Endothelial cell of umbilical vein (primary cell): ENCODE measurements around the gene STK32C. TPM values are rescaled to one million over a fixed set of nuclear protein-coding genes. Genes with fewer than 3 reads are reported as not detected.

Source experiments
- BruUV-seq: library from RNA; stranded (reverse); fragments of 400-500 nt; replicated peaks from 2 replicates; lab custom pipeline; 2021; lab: Mats Ljungman, UMichigan
- CTCF ChIA-PET: fragments of 300-600, 350-600 bp; sonication (Branson Sonifier 250); formaldehyde crosslinking; loops from one replicate; lab custom pipeline; 2021; ENCODE audit warnings: antibody characterized with exemption, inconsistent platforms; lab: Charles Lee
- POLR2A ChIA-PET: fragments of 300-600, 350-600 bp; sonication (Branson Sonifier 250); formaldehyde crosslinking; loops from one replicate; lab custom pipeline; 2021; ENCODE audit warnings: antibody characterized with exemption, inconsistent platforms; lab: Charles Lee
- DNase-seq: peaks from one replicate; pipeline ENCODE4 v3.0.0-alpha.2; 2011; ENCODE audit warnings: low read depth, low spot score
- FAIRE-seq: peaks from 2 replicates; lab custom pipeline; 2011; peaks lifted over from hg19 to GRCh38; lab: Jason Lieb, UNC
- H2AFZ ChIP-seq: 2 replicates; pipeline ENCODE4 v1.6.0; 2012; ENCODE audit warnings: low read depth, low read length, control low read depth, inconsistent platforms
- H3K27ac ChIP-seq: 2 replicates; pipeline ENCODE4 v1.5.1; 2011; ENCODE audit warnings: low read depth, mild to moderate bottlenecking, control low read depth, low read length, moderate library complexity; ENCODE audit not compliant: insufficient read depth
- H3K27me3 ChIP-seq, 2 experiments: 2 replicates each; pipeline versions ENCODE4 v1.6.0 to v1.6.1; 2011; ENCODE audit warnings: low read length in 2 of 2, mixed read lengths in 1 of 2; ENCODE audit not compliant: control insufficient read depth in 2 of 2, insufficient read depth in 2 of 2
- H3K36me3 ChIP-seq, 2 experiments: 2 replicates in 1 of 2; 3 replicates in 1 of 2; pipeline ENCODE4 v1.5.1; 2011; ENCODE audit warnings: low read length in 2 of 2, mild to moderate bottlenecking in 1 of 2, moderate library complexity in 1 of 2; ENCODE audit not compliant: control insufficient read depth in 2 of 2, insufficient read depth in 2 of 2; ENCODE audit errors: extremely low read depth in 1 of 2
- H3K4me1 ChIP-seq: 3 replicates; pipeline ENCODE4 v1.5.1; 2011; ENCODE audit warnings: mild to moderate bottlenecking, low read length; ENCODE audit not compliant: control insufficient read depth, insufficient read depth; ENCODE audit errors: extremely low read depth
- H3K4me2 ChIP-seq: 2 replicates; pipeline ENCODE4 v1.6.1; 2011; ENCODE audit warnings: low read length, control low read depth, mixed read lengths; ENCODE audit not compliant: insufficient read depth
- H3K4me3 ChIP-seq, 3 experiments: fragments of 200-600 bp in 1 of 3; sonication (generic), shearing (Covaris generic) in 1 of 3; replicated peaks in 1 of 3; 2 replicates each; pipeline ENCODE4 v1.5.1; 2011 to 2016; ENCODE audit warnings: control low read depth in 3 of 3, low read length in 3 of 3, mild to moderate bottlenecking in 2 of 3, inconsistent platforms in 1 of 3, low read depth in 1 of 3, moderate library complexity in 1 of 3; ENCODE audit not compliant: insufficient read depth in 1 of 3
- H3K79me2 ChIP-seq: 2 replicates; pipeline ENCODE4 v1.6.0; 2012; ENCODE audit warnings: low read length, inconsistent platforms; ENCODE audit not compliant: control insufficient read depth, insufficient read depth
- H3K9ac ChIP-seq: replicated peaks from 2 replicates; pipeline ENCODE3; 2011; ENCODE audit warnings: low read length, control low read depth; ENCODE audit not compliant: insufficient read depth; ENCODE audit errors: extremely low read depth
- H3K9me1 ChIP-seq: replicated peaks from 3 replicates; pipeline ENCODE4 v1.6.0; 2011; ENCODE audit warnings: mild to moderate bottlenecking, low read length; ENCODE audit not compliant: control insufficient read depth, insufficient read depth; ENCODE audit errors: extremely low read depth
- H3K9me3 ChIP-seq: replicated peaks from 2 replicates; pipeline ENCODE4 v1.5.1; 2012; ENCODE audit warnings: low read length, inconsistent platforms; ENCODE audit not compliant: control insufficient read depth, insufficient read depth
- H4K20me1 ChIP-seq: replicated peaks from 2 replicates; pipeline ENCODE3; 2011; ENCODE audit warnings: mild to moderate bottlenecking, low read length; ENCODE audit not compliant: control insufficient read depth, insufficient read depth; ENCODE audit errors: extremely low read depth
- CTCF ChIP-seq, 2 donors: IDR thresholded peaks; 1 replicate in 1 of 2; 2 replicates in 1 of 2; pipeline ENCODE4 v1.5.1; 2011; ENCODE audit warnings: low read length in 2 of 2, mild to moderate bottlenecking in 2 of 2, moderate library complexity in 2 of 2, control low read depth in 1 of 2, inconsistent platforms in 1 of 2, low read depth in 1 of 2; ENCODE audit not compliant: insufficient read depth in 1 of 2; ENCODE audit errors: extremely low read depth in 1 of 2
- EZH2 ChIP-seq: IDR thresholded peaks from 2 replicates; pipeline ENCODE4 v1.6.1; 2012; ENCODE audit warnings: borderline replicate concordance, low read depth, mild to moderate bottlenecking, moderate library complexity, low read length, inconsistent platforms; ENCODE audit not compliant: severe bottlenecking
- FOS ChIP-seq: IDR thresholded peaks from 2 replicates; pipeline ENCODE4 v1.6.1; 2011; ENCODE audit warnings: mild to moderate bottlenecking, low read length, moderate library complexity, borderline replicate concordance; ENCODE audit not compliant: insufficient read depth
- GATA2 ChIP-seq: IDR thresholded peaks from 2 replicates; pipeline ENCODE4 v1.7.0; 2011; ENCODE audit warnings: low read depth, mild to moderate bottlenecking, moderate library complexity, mixed read lengths, low read length; ENCODE audit not compliant: insufficient read length, insufficient read depth
- JUN ChIP-seq: IDR thresholded peaks from 2 replicates; pipeline ENCODE4 v1.6.1; 2011; ENCODE audit warnings: borderline replicate concordance, low read depth; ENCODE audit not compliant: insufficient read length, insufficient read depth
- MAX ChIP-seq: IDR thresholded peaks from 2 replicates; pipeline ENCODE4 v1.6.1; 2011; ENCODE audit not compliant: insufficient read depth, insufficient read length
- MYC ChIP-seq: IDR thresholded peaks from one replicate; pipeline ENCODE4 v1.6.1; 2011; ENCODE audit warnings: mild to moderate bottlenecking, low read depth, low read length
- POLR2A ChIP-seq: IDR thresholded peaks from 2 replicates; pipeline ENCODE4 v1.6.1; 2012; ENCODE audit warnings: low read depth, mild to moderate bottlenecking, control low read depth, low read length
- POLR2AphosphoS5 ChIP-seq: IDR thresholded peaks from 2 replicates; pipeline ENCODE4 v1.6.1; 2012; ENCODE audit warnings: low read depth, mild to moderate bottlenecking, control low read depth, low read length, moderate library complexity; ENCODE audit not compliant: insufficient read depth
- dilution Hi-C: fragments of 300-500 bp; cut with MboI; formaldehyde crosslinking; loops from one replicate; pipeline ENCODE4 v1.15.0; 2019; ENCODE audit warnings: low sequenced_read_pairs; ENCODE audit not compliant: extremely low pct_ligation_motif_present
- intact Hi-C: fragments of 100-400 bp; cut with micrococcal nuclease; formaldehyde crosslinking; loops from one replicate; pipeline ENCODE4 v1.10.0; 2022
- polyA plus RNA-seq, 4 experiments: library from polyadenylated mRNA; depleted of rRNA in 3 of 4; stranded (reverse) in 3 of 4; unstranded in 1 of 4; fragments of >200 nt; gene quantifications; 2 replicates each; pipeline versions ENCODE4 v1.2.1 to v1.2.3, GENCODE V29; 2011 to 2012; ENCODE audit warnings: missing spikeins in 1 of 4
- total RNA-seq: library from RNA; stranded (reverse); gene quantifications from 2 replicates; pipeline ENCODE4 v1.2.3, GENCODE V29; 2021

Gene STK32C
- total and polyA plus RNA-seq, 2 donors (not counting 3 experiments of a cell fraction or from before 2014, with no cell fraction given), result 5.4 to 14.1 TPM

DNA sequence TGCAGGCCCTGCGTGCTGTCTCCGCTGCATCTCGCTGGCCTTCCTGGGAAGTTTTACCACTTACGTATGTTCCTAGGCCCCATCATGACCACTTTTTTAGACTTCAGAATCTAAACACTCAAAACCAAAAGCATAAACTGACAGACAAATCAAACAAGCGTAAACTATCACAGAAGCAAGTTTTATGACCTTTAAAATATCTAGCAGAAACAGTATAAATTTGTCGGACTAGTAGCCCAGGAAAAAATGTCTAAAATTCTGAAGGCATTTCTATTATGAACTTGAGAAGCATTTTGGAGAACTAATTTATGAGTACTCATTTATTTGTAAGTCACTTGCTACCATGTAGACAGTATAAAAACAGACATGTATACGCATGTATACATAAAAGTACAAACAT lies 34.8 kb upstream of the STK32C start:
- Histone ChIP-seq H4K20me1 (no peaks in the 10 kb centered on the region), H3K9me3 (no peaks in the 10 kb centered on the region), H3K36me3 (peaks cover 0 to 3% of the 10 kb centered on the region in 2 experiments), H3K79me2 (no peaks in the 10 kb centered on the region), H3K27me3 (no peaks in the 10 kb centered on the region), H3K4me3 (no peak overlapping the region), H3K9me1 (no peaks in the 10 kb centered on the region), H3K4me2 (no peak overlapping the region), H3K4me1 (peaks cover under 1% of the 10 kb centered on the region), H3K27ac (no peak overlapping the region), H3K9ac (no peak overlapping the region), H2AFZ (no peak overlapping the region)
- ChIA-PET CTCF (interaction anchor here (1.6 kb wide), 1 partner anchor 9 kb away, joined by 5 read pairs; no protein-coding TSS in a partner anchor), POLR2A (no interaction called here)
- TF ChIP-seq POLR2A, result no peak
- TF ChIP-seq MYC, result no peak
- no peak for TF ChIP-seq JUN
- TF ChIP-seq MAX, result no peak
- TF ChIP-seq GATA2, result no peak
- no peak for TF ChIP-seq POLR2AphosphoS5
- no peak for TF ChIP-seq FOS
- TF ChIP-seq CTCF (IDR thresholded peaks at IDR 0.05; ENCODE audit: extremely low read depth in 1 of 2, insufficient read depth in 1 of 2, low read depth in 1 of 2, low read length in 2 of 2), result no peak
- TF ChIP-seq EZH2, result no peak
- FAIRE-seq (no peak), DNase-seq (no peak)
- no TSS peak for BruUV-seq
- intact Hi-C loops, result no loop called here
- dilution Hi-C loops, result no loop called here
